Vagina (tissue), 2 donors: Measurements from ENCODE around the gene CHST11.

ENCODE experiments used
- CTCF ChIP-seq, 3 experiments: fragments of 450-650 bp in 2 of 3; fragments of 200-600 bp in 1 of 3; sonication (generic) in 1 of 3; IDR thresholded peaks; one replicate each; pipeline ENCODE4 v1.5.1; 2017 to 2019; ENCODE audit warnings: antibody characterized with exemption in 3 of 3, mild to moderate bottlenecking in 2 of 3, moderate library complexity in 2 of 3
- POLR2A ChIP-seq, 2 donors: fragments of 450-650 bp; IDR thresholded peaks; one replicate each; pipeline ENCODE4 v1.6.1; 2017; ENCODE audit warnings: antibody characterized with exemption in 2 of 2, mild to moderate bottlenecking in 2 of 2, moderate library complexity in 2 of 2
- POLR2AphosphoS5 ChIP-seq, 2 donors: sonication (generic); formaldehyde crosslinking; IDR thresholded peaks; one replicate each; pipeline ENCODE4 v1.9.0; 2017; ENCODE audit warnings: antibody characterized with exemption in 2 of 2, mild to moderate bottlenecking in 2 of 2, low read depth in 1 of 2; ENCODE audit not compliant: insufficient read depth in 1 of 2

GRCh38 chr12:104673294-104673693 is 216.5 kb downstream of the CHST11 start:
- TF ChIP-seq CTCF (IDR thresholded peaks at IDR 0.05) (no peak), POLR2A (IDR thresholded peaks at IDR 0.05) (no peak), POLR2AphosphoS5 (IDR thresholded peaks at IDR 0.05; ENCODE audit: insufficient read depth in 1 of 2, low read depth in 1 of 2) (no peak)
